ENCODE results near the gene OBSCN.

The OBSCN gene

DNA sequence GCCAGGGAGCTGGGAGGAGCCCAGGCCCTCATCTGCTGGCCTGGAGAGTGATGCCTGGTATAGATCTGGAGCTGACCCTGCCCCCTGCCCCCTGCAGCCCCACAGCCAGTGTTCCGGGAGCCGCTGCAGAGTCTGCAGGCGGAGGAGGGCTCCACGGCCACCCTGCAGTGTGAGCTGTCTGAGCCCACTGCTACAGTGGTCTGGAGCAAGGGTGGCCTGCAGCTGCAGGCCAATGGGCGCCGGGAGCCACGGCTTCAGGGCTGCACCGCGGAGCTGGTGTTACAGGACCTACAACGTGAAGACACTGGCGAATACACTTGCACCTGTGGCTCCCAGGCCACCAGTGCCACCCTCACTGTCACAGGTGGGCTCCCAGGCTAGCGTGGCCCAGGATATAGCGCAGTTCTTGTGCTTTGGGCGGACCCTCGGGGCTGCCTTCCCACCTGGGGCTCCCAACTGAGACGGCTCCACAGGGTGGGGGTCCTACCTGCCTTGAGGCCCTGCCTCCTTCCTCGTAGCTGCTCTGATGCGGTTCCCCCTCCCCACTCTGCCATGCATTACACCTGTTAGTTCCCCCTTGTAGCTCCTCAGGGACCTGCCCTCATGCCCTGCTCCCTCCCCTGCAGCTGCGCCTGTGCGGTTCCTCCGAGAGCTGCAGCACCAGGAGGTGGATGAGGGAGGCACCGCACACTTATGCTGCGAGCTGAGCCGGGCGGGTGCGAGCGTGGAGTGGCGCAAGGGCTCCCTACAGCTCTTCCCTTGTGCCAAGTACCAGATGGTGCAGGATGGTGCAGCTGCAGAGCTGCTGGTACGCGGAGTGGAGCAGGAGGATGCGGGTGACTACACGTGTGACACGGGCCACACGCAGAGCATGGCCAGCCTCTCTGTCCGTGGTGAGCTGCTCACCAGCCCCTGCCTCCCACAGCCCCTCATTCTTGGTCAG lies 98.7 kb downstream of the OBSCN start:
- H3K4me3 ChIP-seq (ENCODE audit: low read depth, low read length), result no peak overlapping the region
- DNase-seq (ENCODE audit: low read depth), result no peak
- TF ChIP-seq, protein P1, sequence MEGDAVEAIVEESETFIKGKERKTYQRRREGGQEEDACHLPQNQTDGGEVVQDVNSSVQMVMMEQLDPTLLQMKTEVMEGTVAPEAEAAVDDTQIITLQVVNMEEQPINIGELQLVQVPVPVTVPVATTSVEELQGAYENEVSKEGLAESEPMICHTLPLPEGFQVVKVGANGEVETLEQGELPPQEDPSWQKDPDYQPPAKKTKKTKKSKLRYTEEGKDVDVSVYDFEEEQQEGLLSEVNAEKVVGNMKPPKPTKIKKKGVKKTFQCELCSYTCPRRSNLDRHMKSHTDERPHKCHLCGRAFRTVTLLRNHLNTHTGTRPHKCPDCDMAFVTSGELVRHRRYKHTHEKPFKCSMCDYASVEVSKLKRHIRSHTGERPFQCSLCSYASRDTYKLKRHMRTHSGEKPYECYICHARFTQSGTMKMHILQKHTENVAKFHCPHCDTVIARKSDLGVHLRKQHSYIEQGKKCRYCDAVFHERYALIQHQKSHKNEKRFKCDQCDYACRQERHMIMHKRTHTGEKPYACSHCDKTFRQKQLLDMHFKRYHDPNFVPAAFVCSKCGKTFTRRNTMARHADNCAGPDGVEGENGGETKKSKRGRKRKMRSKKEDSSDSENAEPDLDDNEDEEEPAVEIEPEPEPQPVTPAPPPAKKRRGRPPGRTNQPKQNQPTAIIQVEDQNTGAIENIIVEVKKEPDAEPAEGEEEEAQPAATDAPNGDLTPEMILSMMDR (IDR thresholded peaks at IDR 0.05; ENCODE audit: control insufficient read depth, extremely low read depth, insufficient read depth), result no peak

GRCh38 chr1:228307218-228308023 lies 99.6 kb downstream of the OBSCN start:
- no peak for DNase-seq (ENCODE audit: low read depth)
- TF ChIP-seq, protein P1 (IDR thresholded peaks at IDR 0.05; ENCODE audit: control insufficient read depth, extremely low read depth, insufficient read depth), result no peak
- no peak overlapping the region for H3K4me3 ChIP-seq (ENCODE audit: low read depth, low read length)

DNA sequence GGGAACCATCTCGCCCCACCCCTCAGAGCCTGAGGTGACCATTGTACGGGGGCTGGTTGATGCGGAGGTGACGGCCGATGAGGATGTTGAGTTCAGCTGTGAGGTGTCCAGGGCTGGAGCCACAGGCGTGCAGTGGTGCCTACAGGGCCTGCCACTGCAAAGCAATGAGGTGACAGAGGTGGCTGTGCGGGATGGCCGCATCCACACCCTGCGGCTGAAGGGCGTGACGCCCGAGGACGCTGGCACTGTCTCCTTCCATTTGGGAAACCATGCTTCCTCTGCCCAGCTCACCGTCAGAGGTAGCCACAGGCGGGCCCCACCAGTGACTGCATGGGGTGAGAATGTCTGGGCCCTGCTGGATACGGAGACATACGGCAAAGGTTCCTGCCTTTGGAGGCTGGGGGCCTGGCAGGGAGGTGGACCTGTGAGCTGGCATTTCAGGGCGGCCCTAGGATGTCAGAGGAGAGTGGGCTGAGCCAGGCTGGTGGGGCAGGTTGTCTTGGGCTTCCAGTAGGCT lies 100.3 kb downstream of the OBSCN start:
- no peak overlapping the region for H3K4me3 ChIP-seq (ENCODE audit: low read depth, low read length)
- DNase-seq (ENCODE audit: low read depth), result no peak
- TF ChIP-seq, protein P1 (IDR thresholded peaks at IDR 0.05; ENCODE audit: control insufficient read depth, extremely low read depth, insufficient read depth), result no peak

DNA sequence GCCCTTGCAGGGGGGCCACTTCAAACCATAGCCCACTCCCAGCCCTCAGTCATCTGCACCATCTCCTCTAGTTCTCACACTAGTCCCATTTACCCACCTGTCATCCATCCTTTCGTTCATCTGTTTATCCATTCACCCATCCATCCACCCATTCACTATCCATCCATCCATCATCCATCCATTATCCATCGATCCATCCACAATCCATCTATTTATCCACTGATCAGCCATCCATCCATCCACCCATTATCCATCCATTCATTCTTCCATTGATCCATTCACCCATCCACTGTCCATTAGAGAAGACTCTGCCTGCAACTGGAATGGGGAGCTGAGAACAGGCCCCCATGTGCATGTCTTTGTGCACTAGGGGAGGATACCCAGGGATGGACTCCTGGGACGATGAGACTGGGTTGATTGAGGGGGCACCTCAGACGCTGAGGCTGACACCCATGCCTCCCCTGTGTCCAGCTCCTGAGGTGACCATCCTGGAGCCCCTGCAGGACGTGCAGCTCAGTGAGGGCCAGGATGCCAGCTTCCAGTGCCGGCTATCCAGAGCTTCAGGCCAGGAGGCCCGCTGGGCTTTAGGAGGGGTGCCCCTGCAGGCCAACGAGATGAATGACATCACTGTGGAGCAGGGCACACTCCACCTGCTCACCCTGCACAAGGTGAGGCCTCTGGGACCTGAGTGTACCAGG lies 100.9 kb downstream of the OBSCN start:
- H3K4me3 ChIP-seq (ENCODE audit: low read depth, low read length), result no peak overlapping the region

DNA sequence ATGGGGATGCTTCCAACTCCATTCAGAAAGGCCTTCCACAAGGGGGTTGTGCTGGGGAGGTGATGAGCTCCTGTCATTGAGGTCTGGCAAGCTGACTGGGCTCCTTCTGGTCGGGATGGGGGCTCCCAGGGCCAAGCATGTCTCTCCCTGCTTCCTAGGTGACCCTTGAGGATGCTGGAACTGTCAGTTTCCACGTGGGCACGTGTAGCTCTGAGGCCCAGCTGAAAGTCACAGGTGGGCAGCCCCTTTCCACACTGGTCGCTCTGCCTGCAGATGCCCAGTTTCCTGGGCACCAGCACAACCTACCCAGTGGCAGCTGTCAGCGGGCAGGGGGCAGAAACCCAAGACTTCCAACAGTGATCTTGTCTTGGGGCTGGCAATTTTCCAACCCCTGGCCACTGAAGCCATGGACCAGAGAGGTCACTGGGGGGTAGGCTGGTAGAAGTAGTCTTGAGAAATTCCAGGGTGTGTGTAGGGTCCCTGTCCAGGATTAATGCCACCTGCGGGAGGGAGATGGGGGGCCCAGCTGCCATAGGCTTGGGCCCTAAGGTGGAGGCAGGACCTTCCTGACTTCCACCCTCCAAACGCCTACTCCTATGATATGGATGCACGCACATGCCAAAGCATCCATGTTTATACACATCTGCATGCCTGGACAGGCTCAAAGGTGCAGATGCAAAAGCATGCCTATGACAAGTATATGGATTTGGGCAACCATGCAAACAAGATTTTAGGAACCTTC lies 101.7 kb downstream of the OBSCN start:
- TF ChIP-seq, protein P1 (IDR thresholded peaks at IDR 0.05; ENCODE audit: control insufficient read depth, extremely low read depth, insufficient read depth), result no peak
- no peak overlapping the region for H3K4me3 ChIP-seq (ENCODE audit: low read depth, low read length)
- DNase-seq (ENCODE audit: low read depth), result no peak

More for the DNA sequence above, 100.9 kb downstream of the OBSCN start:
- TF ChIP-seq, protein P1 (IDR thresholded peaks at IDR 0.05; ENCODE audit: control insufficient read depth, extremely low read depth, insufficient read depth), result peak; percentile 32; the same call in 1 of the 2 replicates
- DNase-seq (ENCODE audit: low read depth), result no peak

All from LNCaP clone FGC (cell line).